Mucosa of descending colon (tissue), 3 donors: Measurements from ENCODE around the gene IGSF22. TPM values are rescaled to one million over a fixed set of nuclear protein-coding genes. Genes with fewer than 3 reads are reported as not detected.

Source experiments
- ATAC-seq: fragments of 200-7000 bp; cut with Tn5 transposase; one replicate; pipeline ENCODE4 v1.9.1; 2020; ENCODE audit warnings: mild to moderate bottlenecking, moderate library complexity
- DNase-seq, 3 donors: peaks; one replicate each; pipeline ENCODE4 v3.0.0-alpha.2; 2020
- H3K36me3 ChIP-seq: fragments of 200-600 bp; one replicate; pipeline ENCODE4 v1.8.0; 2021; ENCODE audit warnings: low read depth, mild to moderate bottlenecking
- H3K4me1 ChIP-seq: fragments of 200-600 bp; one replicate; pipeline ENCODE4 v1.8.0; 2021; ENCODE audit warnings: low read depth, mild to moderate bottlenecking
- H3K4me3 ChIP-seq: fragments of 200-600 bp; one replicate; pipeline ENCODE4 v1.8.0; 2021; ENCODE audit warnings: mild to moderate bottlenecking
- H3K9me3 ChIP-seq: fragments of 200-600 bp; one replicate; pipeline ENCODE4 v1.8.0; 2021; ENCODE audit warnings: mild to moderate bottlenecking
- intact Hi-C, 2 donors: fragments of 100-400 bp; cut with DNase I in 1 of 2; cut with micrococcal nuclease in 1 of 2; formaldehyde crosslinking; loops; one replicate each; pipeline versions ENCODE4 v1.11.0 to v1.11.1; 2022; cut with DNase I, micrococcal nuclease
- long read RNA-seq, 2 donors: library from polyadenylated mRNA; unstranded; transcript quantifications; one replicate each; pipeline ENCODE4 v2.0.0, GENCODE V29; 2019 to 2021
- total RNA-seq, 3 donors: library from RNA; stranded (reverse); fragmentation: NEBNext Ultra II Directional in 2 of 3; extraction: Animal tissue kit (Norgen Biotek cat#: 25700) in 2 of 3; gene quantifications; one replicate each; pipeline versions ENCODE4 v1.2.1 to v1.2.4, GENCODE V29; 2021 to 2023
- TF ChIP-seq, protein P1 (sequence below): fragments of 200-600 bp; IDR thresholded peaks from one replicate; pipeline ENCODE4 v1.8.0; 2022; ENCODE audit warnings: antibody characterized with exemption, mild to moderate bottlenecking
- donor health status: DM: no; HTN: no; CAD: no; lungs with moderate emphysema.
- donor health status: DM: no; HTN: no; CAD: no.
- donor health status: DM: no; HTN: yes; CAD: no.

IGSF22 gene
- 1 to 10 TPM; 1.1 to 1.5 (median 1.5) TPM for total RNA-seq
- long read RNA-seq, donor 1, partial matches to known transcripts: 0 of 2 reads
- long read RNA-seq, donor 1, other reads (novel, unspliced or antisense): 2 of 2 reads
- long read RNA-seq, donor 2: 0 reads

DNA sequence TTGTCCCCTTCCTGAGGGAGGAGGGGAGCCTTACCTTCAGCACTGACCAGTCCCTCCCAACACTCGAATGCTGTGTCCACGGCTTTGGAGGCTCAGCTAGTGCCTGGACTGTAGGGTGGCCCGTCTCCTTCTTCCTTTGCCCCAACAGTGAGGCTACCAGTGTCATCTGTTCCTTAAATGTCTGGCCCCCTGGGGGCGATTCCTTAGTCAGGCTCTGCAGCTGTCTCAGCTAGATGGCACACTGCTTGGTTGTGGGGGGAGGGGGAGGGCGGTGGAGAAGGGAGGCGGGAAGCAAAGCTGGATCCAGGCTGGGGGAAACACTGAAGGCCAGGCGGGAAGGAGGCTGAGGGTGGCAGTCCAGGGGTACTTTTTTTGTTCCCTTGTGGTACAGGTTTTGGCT lies at the start of gene IGSF22:
TSS of gene IGSF22 (minus strand) at position 149 of the 400 bp plus-strand sequence. CDS start 1,952 bp downstream, outside the sequence.
- H3K4me1 ChIP-seq: peaks cover 6% of the 10 kb centered on the region
- no peaks in the 10 kb centered on the region for H3K9me3 ChIP-seq
- no peaks in the 10 kb centered on the region for H3K36me3 ChIP-seq
- DNase-seq: no peak
- intact Hi-C loops: no loop called here
- no peak within 1 kb of the TSS for H3K4me3 ChIP-seq
- TF ChIP-seq, protein P1, sequence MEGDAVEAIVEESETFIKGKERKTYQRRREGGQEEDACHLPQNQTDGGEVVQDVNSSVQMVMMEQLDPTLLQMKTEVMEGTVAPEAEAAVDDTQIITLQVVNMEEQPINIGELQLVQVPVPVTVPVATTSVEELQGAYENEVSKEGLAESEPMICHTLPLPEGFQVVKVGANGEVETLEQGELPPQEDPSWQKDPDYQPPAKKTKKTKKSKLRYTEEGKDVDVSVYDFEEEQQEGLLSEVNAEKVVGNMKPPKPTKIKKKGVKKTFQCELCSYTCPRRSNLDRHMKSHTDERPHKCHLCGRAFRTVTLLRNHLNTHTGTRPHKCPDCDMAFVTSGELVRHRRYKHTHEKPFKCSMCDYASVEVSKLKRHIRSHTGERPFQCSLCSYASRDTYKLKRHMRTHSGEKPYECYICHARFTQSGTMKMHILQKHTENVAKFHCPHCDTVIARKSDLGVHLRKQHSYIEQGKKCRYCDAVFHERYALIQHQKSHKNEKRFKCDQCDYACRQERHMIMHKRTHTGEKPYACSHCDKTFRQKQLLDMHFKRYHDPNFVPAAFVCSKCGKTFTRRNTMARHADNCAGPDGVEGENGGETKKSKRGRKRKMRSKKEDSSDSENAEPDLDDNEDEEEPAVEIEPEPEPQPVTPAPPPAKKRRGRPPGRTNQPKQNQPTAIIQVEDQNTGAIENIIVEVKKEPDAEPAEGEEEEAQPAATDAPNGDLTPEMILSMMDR: no peak
- no peak for ATAC-seq

DNA sequence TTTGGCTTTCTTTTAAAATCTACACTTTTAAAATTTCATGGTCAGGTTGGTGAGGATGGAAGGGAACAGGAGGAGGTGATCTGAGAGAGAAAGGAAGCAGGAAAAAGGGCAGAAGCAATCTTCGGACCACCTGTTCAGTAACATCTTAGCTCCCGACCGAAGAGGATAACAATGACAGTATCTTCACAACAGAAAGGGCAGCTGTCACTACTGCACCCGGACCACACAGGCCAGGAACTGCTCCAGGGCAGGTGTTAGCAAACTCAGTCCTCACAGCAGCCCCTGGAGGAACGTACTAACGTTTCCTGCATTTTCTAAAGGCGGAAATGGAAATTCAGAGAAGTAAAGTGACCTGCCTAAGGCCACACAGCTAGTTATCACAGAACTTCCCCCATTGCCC lies 48.8 kb upstream of the IGSF22 start:
- no peaks in the 10 kb centered on the region for H3K9me3 ChIP-seq
- ATAC-seq: no peak
- no peaks in the 10 kb centered on the region for H3K36me3 ChIP-seq
- TF ChIP-seq, protein P1: no peak
- intact Hi-C loops: no loop called here
- no peaks in the 10 kb centered on the region for H3K4me1 ChIP-seq
- no peak for DNase-seq
- H3K4me3 ChIP-seq: no peak overlapping the region

DNA sequence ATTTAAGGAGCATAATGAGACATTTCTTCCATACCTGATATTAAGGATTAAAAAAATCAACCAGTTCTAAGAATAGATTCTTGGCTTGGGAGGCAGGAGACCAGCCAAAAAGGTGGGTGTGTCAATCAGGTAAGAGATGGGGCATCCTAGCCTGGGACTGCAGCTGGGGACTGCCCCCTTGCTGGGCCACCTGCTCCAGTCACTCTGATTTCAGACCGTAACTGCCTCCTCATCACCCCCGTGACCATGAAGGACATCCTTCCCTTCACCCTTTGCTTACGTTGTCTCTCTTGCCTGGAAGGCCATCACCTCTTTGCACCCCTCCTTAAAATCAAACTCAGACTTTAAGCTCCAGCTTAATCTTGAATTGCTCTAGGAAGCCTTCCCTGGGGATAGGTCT lies 47.7 kb upstream of the IGSF22 start:
- ATAC-seq (no peak), DNase-seq (no peak)
- TF ChIP-seq, protein P1: no peak
- Histone ChIP-seq H3K36me3 (no peaks in the 10 kb centered on the region), H3K4me1 (no peaks in the 10 kb centered on the region), H3K9me3 (no peaks in the 10 kb centered on the region), H3K4me3 (no peak overlapping the region)
- intact Hi-C loops: no loop called here

DNA sequence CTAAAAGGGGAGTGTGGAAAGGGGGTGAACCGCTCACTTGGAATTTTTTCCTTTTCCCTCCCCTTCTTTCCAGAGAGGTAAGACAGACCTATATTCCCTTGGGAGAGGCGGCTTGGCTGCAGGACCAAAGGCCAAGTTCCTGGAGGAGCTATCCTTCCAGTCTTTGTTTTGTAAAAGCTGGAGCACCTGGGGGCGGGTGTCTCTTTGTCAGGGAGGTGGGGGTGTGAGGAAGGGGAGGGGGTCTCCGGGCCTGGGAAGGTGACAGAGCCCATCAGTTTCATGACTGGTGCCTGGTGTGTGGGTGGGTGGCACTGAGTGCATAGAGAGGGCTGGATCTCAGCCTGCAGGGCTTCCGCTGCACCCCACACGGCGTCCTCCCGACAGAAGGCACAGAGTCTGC lies 47.1 kb upstream of the IGSF22 start:
- TF ChIP-seq, protein P1: no peak
- intact Hi-C loops: no loop called here
- H3K36me3 ChIP-seq: no peaks in the 10 kb centered on the region
- no peaks in the 10 kb centered on the region for H3K4me1 ChIP-seq
- no peaks in the 10 kb centered on the region for H3K9me3 ChIP-seq
- ATAC-seq (no peak), DNase-seq (no peak)
- no peak overlapping the region for H3K4me3 ChIP-seq

DNA sequence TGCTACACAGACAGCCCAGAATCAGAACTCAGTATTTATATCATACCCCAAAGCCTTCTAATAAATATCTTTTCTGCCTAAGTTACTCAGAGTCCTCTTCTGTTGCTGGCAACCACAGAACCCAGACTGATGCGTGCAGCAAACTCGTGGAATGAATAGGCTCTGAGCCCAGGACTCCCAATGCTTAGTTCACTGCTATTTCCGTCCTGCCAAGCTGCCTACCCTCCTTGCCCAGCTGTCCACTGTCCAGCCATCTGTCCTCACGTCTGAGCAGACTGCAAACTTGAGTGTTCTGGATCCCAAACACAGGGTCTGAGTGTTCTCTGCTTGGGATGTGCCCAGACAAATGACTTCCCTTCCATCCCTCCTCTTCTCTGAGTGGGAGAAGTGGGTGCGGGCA lies 46.2 kb upstream of the IGSF22 start:
- intact Hi-C loops: no loop called here

More for the DNA sequence above, 46.2 kb upstream of the IGSF22 start:
- no peak overlapping the region for H3K4me3 ChIP-seq
- H3K4me1 ChIP-seq: no peaks in the 10 kb centered on the region
- ATAC-seq: no peak
- DNase-seq: no peak
- H3K9me3 ChIP-seq: no peaks in the 10 kb centered on the region
- TF ChIP-seq, protein P1: no peak
- H3K36me3 ChIP-seq: no peaks in the 10 kb centered on the region
